H9 (cell line): ENCODE results near the gene PLA2G2F. TPM values are rescaled to one million over a fixed set of nuclear protein-coding genes. Genes with fewer than 3 reads are reported as not detected.

Source experiments
- DNase-seq: peaks from one replicate; pipeline ENCODE4 v3.0.0-alpha.2; 2017
- H2AFZ ChIP-seq: one replicate; pipeline ENCODE4 v1.6.1; 2013; ENCODE audit warnings: mild to moderate bottlenecking, low read length, control low read depth, moderate library complexity
- H2AK5ac ChIP-seq: 2 replicates; pipeline ENCODE4 v1.6.1; 2013; ENCODE audit warnings: low read length, control low read depth, mixed read lengths; ENCODE audit not compliant: insufficient read length
- H2BK120ac ChIP-seq: one replicate; pipeline ENCODE4 v1.6.1; 2013; ENCODE audit warnings: low read depth, mild to moderate bottlenecking, low read length, control low read depth, inconsistent platforms; ENCODE audit not compliant: poor library complexity, severe bottlenecking
- H2BK12ac ChIP-seq: 2 replicates; pipeline ENCODE4 v1.6.1; 2013; ENCODE audit warnings: low read length, control low read depth, mixed read lengths, low read depth; ENCODE audit not compliant: insufficient read length
- H2BK15ac ChIP-seq: 2 replicates; pipeline ENCODE4 v1.6.1; 2013; ENCODE audit warnings: low read depth, low read length, control low read depth
- H2BK20ac ChIP-seq: one replicate; pipeline ENCODE4 v1.6.1; 2013; ENCODE audit warnings: low read depth, mild to moderate bottlenecking, low read length, control low read depth, inconsistent platforms; ENCODE audit not compliant: poor library complexity, severe bottlenecking
- H2BK5ac ChIP-seq: 2 replicates; pipeline ENCODE4 v1.6.1; 2013; ENCODE audit warnings: low read length, control low read depth, mixed read lengths; ENCODE audit not compliant: insufficient read length
- H3K14ac ChIP-seq: 2 replicates; pipeline ENCODE4 v1.6.1; 2013; ENCODE audit warnings: low read length, control low read depth; ENCODE audit not compliant: insufficient read depth
- H3K18ac ChIP-seq: 2 replicates; pipeline ENCODE4 v1.6.1; 2013; ENCODE audit warnings: low read depth, mild to moderate bottlenecking, mixed read lengths, low read length, control low read depth; ENCODE audit not compliant: insufficient read length
- H3K23ac ChIP-seq: 2 replicates; pipeline ENCODE4 v1.6.1; 2013; ENCODE audit warnings: low read length, control low read depth, mixed read lengths, low read depth; ENCODE audit not compliant: insufficient read length
- H3K23me2 ChIP-seq: 2 replicates; pipeline ENCODE4 v1.6.1; 2013; ENCODE audit warnings: low read depth, mild to moderate bottlenecking, mixed read lengths, low read length, control low read depth; ENCODE audit not compliant: insufficient read length, poor library complexity, severe bottlenecking
- H3K27ac ChIP-seq: 2 replicates; pipeline ENCODE4 v1.5.1; 2013; ENCODE audit warnings: low read length, control low read depth, mixed read lengths, low read depth; ENCODE audit not compliant: insufficient read length
- H3K27me3 ChIP-seq: 2 replicates; pipeline ENCODE4 v1.6.1; 2013; ENCODE audit warnings: low read length, control low read depth, inconsistent platforms; ENCODE audit not compliant: insufficient read depth
- H3K4ac ChIP-seq: 2 replicates; pipeline ENCODE4 v1.6.1; 2013; ENCODE audit warnings: low read depth, mild to moderate bottlenecking, control low read depth, inconsistent platforms, low read length, moderate library complexity
- H3K4me1 ChIP-seq: 2 replicates; pipeline ENCODE4 v1.6.1; 2013; ENCODE audit warnings: low read length, control low read depth, inconsistent platforms; ENCODE audit not compliant: insufficient read depth
- H3K4me2 ChIP-seq: 2 replicates; pipeline ENCODE4 v1.6.1; 2013; ENCODE audit warnings: low read length, control low read depth, mixed read lengths; ENCODE audit not compliant: insufficient read length, insufficient read depth
- H3K56ac ChIP-seq: 2 replicates; pipeline ENCODE4 v1.6.1; 2013; ENCODE audit warnings: low read depth, mild to moderate bottlenecking, mixed read lengths, low read length, control low read depth; ENCODE audit not compliant: insufficient read length
- H3K79me1 ChIP-seq: 2 replicates; pipeline ENCODE4 v1.6.1; 2013; ENCODE audit warnings: low read depth, mild to moderate bottlenecking, moderate library complexity, low read length, control low read depth, inconsistent platforms; ENCODE audit not compliant: insufficient read depth, poor library complexity, severe bottlenecking
- H3K79me2 ChIP-seq: 2 replicates; pipeline ENCODE4 v1.6.1; 2013; ENCODE audit warnings: low read length, control low read depth, inconsistent platforms; ENCODE audit not compliant: insufficient read depth
- H3K9ac ChIP-seq: 2 replicates; pipeline ENCODE4 v1.6.1; 2013; ENCODE audit warnings: low read length, control low read depth, mixed read lengths; ENCODE audit not compliant: insufficient read length; ENCODE audit errors: extremely low read depth
- H3K9me3 ChIP-seq: one replicate; pipeline ENCODE4 v1.6.1; 2013; ENCODE audit warnings: low read depth, low read length, inconsistent platforms; ENCODE audit not compliant: control insufficient read depth
- H3T11ph ChIP-seq: one replicate; pipeline ENCODE4 v1.6.1; 2013; ENCODE audit warnings: mild to moderate bottlenecking, low read length, control low read depth, inconsistent platforms
- H4K20me1 ChIP-seq: one replicate; pipeline ENCODE4 v1.6.1; 2013; ENCODE audit not compliant: control insufficient read depth, insufficient read length, insufficient read depth
- H4K5ac ChIP-seq: 2 replicates; pipeline ENCODE4 v1.6.1; 2013; ENCODE audit warnings: low read depth, mild to moderate bottlenecking, mixed read lengths, low read length, control low read depth; ENCODE audit not compliant: insufficient read length
- H4K8ac ChIP-seq: replicated peaks from 2 replicates; pipeline ENCODE4 v1.6.1; 2013; ENCODE audit warnings: low read length, control low read depth, mixed read lengths, low read depth; ENCODE audit not compliant: insufficient read length
- H4K91ac ChIP-seq: 2 replicates; pipeline ENCODE4 v1.6.1; 2013; ENCODE audit warnings: low read depth, mild to moderate bottlenecking, moderate library complexity, mixed read lengths, low read length, control low read depth; ENCODE audit not compliant: insufficient read length
- H3K27ac Mint-ChIP-seq, 3 experiments: 2 replicates in 2 of 3; 3 replicates in 1 of 3; pipeline ENCODE4 v1.8.0; 2020 to 2021; ENCODE audit warnings: mixed read lengths in 3 of 3, mild to moderate bottlenecking in 1 of 3, moderate library complexity in 1 of 3
- H3K27me3 Mint-ChIP-seq: 2 replicates; pipeline ENCODE4 v1.8.0; 2021; ENCODE audit warnings: low read depth, mild to moderate bottlenecking, moderate library complexity, mixed read lengths
- H3K36me3 Mint-ChIP-seq, 3 experiments: 2 replicates in 2 of 3; 3 replicates in 1 of 3; pipeline ENCODE4 v1.8.0; 2020 to 2021; ENCODE audit warnings: low read depth in 3 of 3, mixed read lengths in 3 of 3; ENCODE audit not compliant: insufficient read depth in 1 of 3
- H3K4me1 Mint-ChIP-seq, 2 experiments: 2 replicates each; pipeline ENCODE4 v1.8.0; 2020; ENCODE audit warnings: mixed read lengths in 2 of 2
- H3K4me3 Mint-ChIP-seq, 2 experiments: 2 replicates in 1 of 2; 3 replicates in 1 of 2; pipeline ENCODE4 v1.8.0; 2020 to 2021; ENCODE audit warnings: mild to moderate bottlenecking in 2 of 2, mixed read lengths in 2 of 2, moderate library complexity in 1 of 2
- H3K9me3 Mint-ChIP-seq, 2 experiments: 2 replicates in 1 of 2; 3 replicates in 1 of 2; pipeline ENCODE4 v1.8.0; 2020; ENCODE audit warnings: mild to moderate bottlenecking in 2 of 2, mixed read lengths in 2 of 2, moderate library complexity in 1 of 2
- WGBS: extraction: QIAGEN DNeasy Blood & Tissue Kit; methylation state at CpG from one replicate; pipeline ENCODE4 v1.1.7; 2013; ENCODE audit warnings: missing lambda C conversion rate, low lambda C conversion rate, mixed read lengths; ENCODE audit not compliant: insufficient read length; ENCODE audit errors: extremely low coverage; 5-methylcytosine and 5-hydroxymethylcytosine counted together
- total RNA-seq: library from RNA; stranded (reverse); gene quantifications from 2 replicates; pipeline ENCODE4 v1.2.1, GENCODE V29; 2021
- TF ChIP-seq, protein P1 (sequence below): fragments of 200-600 bp; sonication (generic); conservative IDR thresholded peaks from 3 replicates; pipeline ENCODE4 v1.8.0; 2021; ENCODE audit warnings: antibody characterized with exemption, mild to moderate bottlenecking

PLA2G2F gene
- total RNA-seq, 1 experiment from 2014 or later = not detected

GRCh38 chr1:20184481-20184900 lies 45.4 kb downstream of the PLA2G2F start:
- Mint-ChIP-seq H3K36me3 (no peaks in the 10 kb centered on the region), H3K4me3 (peak overlapping the region in 1 of 2 experiments; percentile 36; a peak in 3 of 5 replicates), H3K4me1 (peaks cover 16 to 21% of the 10 kb centered on the region in 2 experiments), H3K27me3 (peaks cover 85% of the 10 kb centered on the region), H3K9me3 (peaks cover 3 to 8% of the 10 kb centered on the region in 2 experiments; a peak in 4 of 5 replicates), H3K27ac (no peak overlapping the region)
- Histone ChIP-seq H3K23me2 (peaks cover 6% of the 10 kb centered on the region), H4K8ac (no peak overlapping the region), H3K56ac (no peak overlapping the region), H3K27ac (no peak overlapping the region), H4K91ac (no peak overlapping the region), H3K14ac (0 out of 2 replicates have a peak overlapping the region, but pooled peaks have one; percentile 44), H2BK20ac (no peak overlapping the region), H3T11ph (no peak overlapping the region), H3K9ac (no peak overlapping the region), H2BK15ac (no peak overlapping the region), H2AFZ (no peak overlapping the region), H3K9me3 (no peaks in the 10 kb centered on the region), H4K5ac (no peak overlapping the region), H3K27me3 (no peaks in the 10 kb centered on the region; the same call in 1 of the 2 replicates), H2BK120ac (no peak overlapping the region), H3K4ac (no peak overlapping the region), H2AK5ac (no peak overlapping the region), H3K4me2 (no peak overlapping the region), H3K79me1 (no peaks in the 10 kb centered on the region), H3K23ac (no peak overlapping the region), H3K4me1 (0 out of 2 replicates have a peak, but pooled peaks cover 3% of the 10 kb centered on the region), H2BK5ac (no peak overlapping the region), H3K18ac (no peak overlapping the region), H3K79me2 (no peaks in the 10 kb centered on the region), H4K20me1 (no peaks in the 10 kb centered on the region), H2BK12ac (no peak overlapping the region)
- TF ChIP-seq, protein P1, sequence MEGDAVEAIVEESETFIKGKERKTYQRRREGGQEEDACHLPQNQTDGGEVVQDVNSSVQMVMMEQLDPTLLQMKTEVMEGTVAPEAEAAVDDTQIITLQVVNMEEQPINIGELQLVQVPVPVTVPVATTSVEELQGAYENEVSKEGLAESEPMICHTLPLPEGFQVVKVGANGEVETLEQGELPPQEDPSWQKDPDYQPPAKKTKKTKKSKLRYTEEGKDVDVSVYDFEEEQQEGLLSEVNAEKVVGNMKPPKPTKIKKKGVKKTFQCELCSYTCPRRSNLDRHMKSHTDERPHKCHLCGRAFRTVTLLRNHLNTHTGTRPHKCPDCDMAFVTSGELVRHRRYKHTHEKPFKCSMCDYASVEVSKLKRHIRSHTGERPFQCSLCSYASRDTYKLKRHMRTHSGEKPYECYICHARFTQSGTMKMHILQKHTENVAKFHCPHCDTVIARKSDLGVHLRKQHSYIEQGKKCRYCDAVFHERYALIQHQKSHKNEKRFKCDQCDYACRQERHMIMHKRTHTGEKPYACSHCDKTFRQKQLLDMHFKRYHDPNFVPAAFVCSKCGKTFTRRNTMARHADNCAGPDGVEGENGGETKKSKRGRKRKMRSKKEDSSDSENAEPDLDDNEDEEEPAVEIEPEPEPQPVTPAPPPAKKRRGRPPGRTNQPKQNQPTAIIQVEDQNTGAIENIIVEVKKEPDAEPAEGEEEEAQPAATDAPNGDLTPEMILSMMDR = 0 out of 3 replicates have a peak, but pooled peaks have one; percentile 18
- WGBS = no CpG with 5 or more reads among the region's 6 CpGs
- DNase-seq = no peak
